ENCODE results near the gene ANKRD23.

DNA sequence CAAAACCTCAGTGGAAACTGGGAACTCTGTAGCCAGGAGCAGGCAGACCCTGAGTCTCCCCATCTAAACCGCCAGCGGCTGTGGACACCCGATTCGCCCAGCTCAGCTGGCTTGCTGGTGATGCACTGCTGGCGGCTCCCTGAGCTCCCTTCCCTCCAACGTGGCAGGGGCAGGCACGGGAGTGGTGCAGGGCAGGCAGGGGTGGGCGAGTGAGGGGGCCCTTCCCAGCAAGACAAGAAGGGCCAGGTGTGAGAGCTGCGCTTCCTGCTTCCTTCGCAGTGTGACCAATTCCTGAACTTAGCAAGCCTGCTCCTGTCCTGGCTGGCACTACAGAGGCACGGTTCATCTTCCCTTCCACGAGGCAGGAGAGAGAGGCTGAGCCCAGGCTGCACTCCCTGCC is 38.4 kb upstream of the ANKRD23 start:
- TF ChIP-seq, protein P1, sequence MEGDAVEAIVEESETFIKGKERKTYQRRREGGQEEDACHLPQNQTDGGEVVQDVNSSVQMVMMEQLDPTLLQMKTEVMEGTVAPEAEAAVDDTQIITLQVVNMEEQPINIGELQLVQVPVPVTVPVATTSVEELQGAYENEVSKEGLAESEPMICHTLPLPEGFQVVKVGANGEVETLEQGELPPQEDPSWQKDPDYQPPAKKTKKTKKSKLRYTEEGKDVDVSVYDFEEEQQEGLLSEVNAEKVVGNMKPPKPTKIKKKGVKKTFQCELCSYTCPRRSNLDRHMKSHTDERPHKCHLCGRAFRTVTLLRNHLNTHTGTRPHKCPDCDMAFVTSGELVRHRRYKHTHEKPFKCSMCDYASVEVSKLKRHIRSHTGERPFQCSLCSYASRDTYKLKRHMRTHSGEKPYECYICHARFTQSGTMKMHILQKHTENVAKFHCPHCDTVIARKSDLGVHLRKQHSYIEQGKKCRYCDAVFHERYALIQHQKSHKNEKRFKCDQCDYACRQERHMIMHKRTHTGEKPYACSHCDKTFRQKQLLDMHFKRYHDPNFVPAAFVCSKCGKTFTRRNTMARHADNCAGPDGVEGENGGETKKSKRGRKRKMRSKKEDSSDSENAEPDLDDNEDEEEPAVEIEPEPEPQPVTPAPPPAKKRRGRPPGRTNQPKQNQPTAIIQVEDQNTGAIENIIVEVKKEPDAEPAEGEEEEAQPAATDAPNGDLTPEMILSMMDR (IDR thresholded peaks at IDR 0.05; ENCODE audit: poor library complexity, severe bottlenecking), result no peak
- no peak for TF ChIP-seq POLR2AphosphoS5 (IDR thresholded peaks at IDR 0.05)
- no peak for TF ChIP-seq EZH2 (IDR thresholded peaks at IDR 0.05; ENCODE audit: borderline replicate concordance, insufficient read depth, low read length, poor library complexity, severe bottlenecking)
- TF ChIP-seq EP300 (conservative IDR thresholded peaks at IDR 0.05; ENCODE audit: poor library complexity, severe bottlenecking), result no peak
- no peak for TF ChIP-seq TAF1 (IDR thresholded peaks at IDR 0.05; ENCODE audit: low read depth)
- no peak for TF ChIP-seq RAD21 (conservative IDR thresholded peaks at IDR 0.05)
- no peak for TF ChIP-seq REST (IDR thresholded peaks at IDR 0.05; ENCODE audit: borderline replicate concordance)
- no peak for TF ChIP-seq SMC3 (conservative IDR thresholded peaks at IDR 0.05; ENCODE audit: poor library complexity)
- no peak for TF ChIP-seq MXI1 (conservative IDR thresholded peaks at IDR 0.05; ENCODE audit: poor library complexity, severe bottlenecking)
